Fibroblast of skin of left quadriceps (primary cell): ENCODE measurements around the gene CSNK2A2.

Experiments
- DNase-seq, 2 experiments: peaks; one replicate each; pipeline ENCODE4 v3.0.0-alpha.2; 2013; ENCODE audit warnings: low read depth in 2 of 2

CSNK2A2 gene

GRCh38 chr16:58110571-58111301 is 87.2 kb downstream of the CSNK2A2 start:
- peak in 1 of 2 experiments; percentile 27 for DNase-seq

- no peak for DNase-seq
Measured at GRCh38 chr16:58109881-58110280, 88.0 kb downstream of the CSNK2A2 start.

GRCh38 chr16:58109330-58109729 is 88.6 kb downstream of the CSNK2A2 start:
- DNase-seq: no peak
